ENCODE measurements around the gene TAMALIN.

The TAMALIN gene

GRCh38 chr12:51985154-51985835 is 21.5 kb upstream of the TAMALIN start:
- DNase-seq, result no peak

GRCh38 chr12:51986834-51987233 is 19.9 kb upstream of the TAMALIN start:
- no peak for DNase-seq

- DNase-seq, result no peak
Observed at GRCh38 chr12:51992246-51992645, 14.5 kb upstream of the TAMALIN start.

GRCh38 chr12:51994539-51994820 is 12.3 kb upstream of the TAMALIN start:
- DNase-seq, result no peak

- DNase-seq, result no peak
Observed at GRCh38 chr12:51994959-51995358, 11.8 kb upstream of the TAMALIN start.

- no peak for DNase-seq
Observed at GRCh38 chr12:51997136-51997535, 9.6 kb upstream of the TAMALIN start.

GRCh38 chr12:52003016-52003550 is 3.7 kb upstream of the TAMALIN start:
- DNase-seq, result no peak

- DNase-seq, result no peak
Observed at GRCh38 chr12:52003591-52003990, 3.2 kb upstream of the TAMALIN start.

GRCh38 chr12:52004042-52004648 is 2.6 kb upstream of the TAMALIN start:
- DNase-seq, result no peak

- DNase-seq, result no peak
Observed at GRCh38 chr12:52005218-52005902, 1.4 kb upstream of the TAMALIN start.

- peak; percentile 56 for DNase-seq
Observed at GRCh38 chr12:52005903-52006703, 643 bp upstream of the TAMALIN start.

- peak; percentile 74 for DNase-seq
Observed at GRCh38 chr12:52007158-52007921, 594 bp downstream of the TAMALIN start.

- no peak for DNase-seq
Observed at GRCh38 chr12:52007982-52008510, 1.3 kb downstream of the TAMALIN start.

GRCh38 chr12:52009081-52009751 is 2.5 kb downstream of the TAMALIN start:
- no peak for DNase-seq

- DNase-seq, result no peak
Observed at GRCh38 chr12:52010152-52010622, 3.4 kb downstream of the TAMALIN start.

GRCh38 chr12:52010692-52011601 is 4.2 kb downstream of the TAMALIN start:
- no peak for DNase-seq

- no peak for DNase-seq
Observed at GRCh38 chr12:52011602-52012214, 5.0 kb downstream of the TAMALIN start.

- DNase-seq, result no peak
Observed at GRCh38 chr12:52013626-52014310, 7.0 kb downstream of the TAMALIN start.
